ENCODE data around the gene EMC7.

GRCh38 chr15:34132881-34133280 lies 31.2 kb upstream of the EMC7 start:
- TF ChIP-seq POLR2A (IDR thresholded peaks at IDR 0.05), result no peak
- TF ChIP-seq, protein P1, sequence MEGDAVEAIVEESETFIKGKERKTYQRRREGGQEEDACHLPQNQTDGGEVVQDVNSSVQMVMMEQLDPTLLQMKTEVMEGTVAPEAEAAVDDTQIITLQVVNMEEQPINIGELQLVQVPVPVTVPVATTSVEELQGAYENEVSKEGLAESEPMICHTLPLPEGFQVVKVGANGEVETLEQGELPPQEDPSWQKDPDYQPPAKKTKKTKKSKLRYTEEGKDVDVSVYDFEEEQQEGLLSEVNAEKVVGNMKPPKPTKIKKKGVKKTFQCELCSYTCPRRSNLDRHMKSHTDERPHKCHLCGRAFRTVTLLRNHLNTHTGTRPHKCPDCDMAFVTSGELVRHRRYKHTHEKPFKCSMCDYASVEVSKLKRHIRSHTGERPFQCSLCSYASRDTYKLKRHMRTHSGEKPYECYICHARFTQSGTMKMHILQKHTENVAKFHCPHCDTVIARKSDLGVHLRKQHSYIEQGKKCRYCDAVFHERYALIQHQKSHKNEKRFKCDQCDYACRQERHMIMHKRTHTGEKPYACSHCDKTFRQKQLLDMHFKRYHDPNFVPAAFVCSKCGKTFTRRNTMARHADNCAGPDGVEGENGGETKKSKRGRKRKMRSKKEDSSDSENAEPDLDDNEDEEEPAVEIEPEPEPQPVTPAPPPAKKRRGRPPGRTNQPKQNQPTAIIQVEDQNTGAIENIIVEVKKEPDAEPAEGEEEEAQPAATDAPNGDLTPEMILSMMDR (IDR thresholded peaks at IDR 0.05), result no peak

Measured in prostate gland (tissue), 2 donors.